Sigmoid colon (tissue), 3 donors: ENCODE data around the gene SNX11.

ENCODE experiments used
- POLR2A ChIP-seq, 2 donors: fragments of 450-650 bp; IDR thresholded peaks; one replicate each; pipeline ENCODE4 v1.6.1; 2016; ENCODE audit warnings: antibody characterized with exemption in 2 of 2, mild to moderate bottlenecking in 2 of 2, moderate library complexity in 2 of 2
- TF ChIP-seq, protein P1 (sequence below), 4 experiments: fragments of 450-650 bp in 3 of 4; fragments of 200-600 bp in 1 of 4; IDR thresholded peaks; one replicate each; pipeline ENCODE4 v1.5.1; 2016 to 2019; ENCODE audit warnings: antibody characterized with exemption in 4 of 4, mild to moderate bottlenecking in 3 of 4, moderate library complexity in 2 of 4

DNA sequence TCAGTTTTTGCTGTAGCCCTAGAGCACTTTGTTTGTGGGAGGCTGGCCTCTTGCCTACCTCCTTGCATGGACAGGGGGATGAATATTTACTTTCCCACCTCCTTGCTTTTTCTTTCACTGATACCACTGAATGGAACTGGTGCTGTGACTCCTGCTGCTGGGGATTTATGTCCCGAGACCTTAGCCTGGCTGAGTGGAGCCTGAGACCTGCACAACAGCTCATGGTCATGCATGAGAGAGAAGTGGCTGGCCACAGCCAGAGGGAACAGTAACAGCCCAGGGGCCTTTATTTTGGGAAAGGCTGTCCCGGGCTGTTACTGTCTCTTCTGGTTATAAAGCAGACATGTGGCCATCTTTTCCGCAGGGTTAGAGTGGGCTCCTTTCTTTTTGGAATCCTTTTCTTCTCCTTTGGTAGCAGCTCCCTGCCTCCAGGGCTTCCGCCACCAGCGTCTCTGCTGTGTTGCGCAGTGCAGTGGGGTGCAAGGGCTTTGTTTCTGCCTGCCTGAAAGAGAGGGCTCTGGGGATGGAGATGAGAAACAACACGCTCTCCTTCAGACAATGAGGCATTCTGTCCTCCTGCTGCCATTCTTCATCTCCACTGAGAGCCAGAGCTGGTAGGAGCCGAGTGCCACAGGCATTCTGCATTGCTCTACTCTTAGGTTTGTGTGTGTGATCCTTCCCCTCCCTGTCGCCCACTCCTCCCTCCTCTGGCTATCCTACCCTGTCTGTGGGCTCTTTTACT, 14.5 kb downstream of the SNX11 start:
- TF ChIP-seq POLR2A (IDR thresholded peaks at IDR 0.05), result no peak
- TF ChIP-seq, protein P1, sequence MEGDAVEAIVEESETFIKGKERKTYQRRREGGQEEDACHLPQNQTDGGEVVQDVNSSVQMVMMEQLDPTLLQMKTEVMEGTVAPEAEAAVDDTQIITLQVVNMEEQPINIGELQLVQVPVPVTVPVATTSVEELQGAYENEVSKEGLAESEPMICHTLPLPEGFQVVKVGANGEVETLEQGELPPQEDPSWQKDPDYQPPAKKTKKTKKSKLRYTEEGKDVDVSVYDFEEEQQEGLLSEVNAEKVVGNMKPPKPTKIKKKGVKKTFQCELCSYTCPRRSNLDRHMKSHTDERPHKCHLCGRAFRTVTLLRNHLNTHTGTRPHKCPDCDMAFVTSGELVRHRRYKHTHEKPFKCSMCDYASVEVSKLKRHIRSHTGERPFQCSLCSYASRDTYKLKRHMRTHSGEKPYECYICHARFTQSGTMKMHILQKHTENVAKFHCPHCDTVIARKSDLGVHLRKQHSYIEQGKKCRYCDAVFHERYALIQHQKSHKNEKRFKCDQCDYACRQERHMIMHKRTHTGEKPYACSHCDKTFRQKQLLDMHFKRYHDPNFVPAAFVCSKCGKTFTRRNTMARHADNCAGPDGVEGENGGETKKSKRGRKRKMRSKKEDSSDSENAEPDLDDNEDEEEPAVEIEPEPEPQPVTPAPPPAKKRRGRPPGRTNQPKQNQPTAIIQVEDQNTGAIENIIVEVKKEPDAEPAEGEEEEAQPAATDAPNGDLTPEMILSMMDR (IDR thresholded peaks at IDR 0.05), result no peak
